NT2/D1 (cell line): ENCODE measurements around the gene HEG1.

ENCODE experiments used
- SUZ12 ChIP-seq: IDR thresholded peaks from 2 replicates; pipeline ENCODE4 v1.6.1; 2011; ENCODE audit not compliant: insufficient read length, insufficient read depth; ENCODE audit errors: extremely low read depth
- YY1 ChIP-seq: IDR thresholded peaks from 2 replicates; pipeline ENCODE4 v1.6.1; 2011; ENCODE audit not compliant: insufficient read length, insufficient read depth
- ZNF274 ChIP-seq: IDR thresholded peaks from 2 replicates; pipeline ENCODE4 v1.6.1; 2011; ENCODE audit warnings: mild to moderate bottlenecking, low read depth, low read length

- TF ChIP-seq ZNF274 (no peak), YY1 (no peak), SUZ12 (no peak)
These were observed at the start of gene HEG1 for GRCh38 chr3:125055913-125056745.
